Measurements from ENCODE around the gene WDR18.
A peak's percentile ranks its signal among the peaks of the same experiment; 100 is the strongest.

Gene WDR18

GRCh38 chr19:996051-996838 is 12.1 kb downstream of the WDR18 start:
- no peak overlapping the region for H3K27ac ChIP-seq
- TF ChIP-seq ZFX (IDR thresholded peaks at IDR 0.05; ENCODE audit: borderline replicate concordance) = no peak
- no peak for TF ChIP-seq CTCF (IDR thresholded peaks at IDR 0.05)

- H3K27ac ChIP-seq = no peak overlapping the region
- no peak for TF ChIP-seq ZFX (IDR thresholded peaks at IDR 0.05; ENCODE audit: borderline replicate concordance)
- TF ChIP-seq CTCF (IDR thresholded peaks at IDR 0.05) = no peak
These were observed 13.9 kb downstream of the WDR18 start for GRCh38 chr19:998064-998463.

GRCh38 chr19:999379-999719 is 15.2 kb downstream of the WDR18 start:
- TF ChIP-seq CTCF (IDR thresholded peaks at IDR 0.05) = no peak
- TF ChIP-seq ZFX (IDR thresholded peaks at IDR 0.05; ENCODE audit: borderline replicate concordance) = no peak
- H3K27ac ChIP-seq = no peak overlapping the region

DNA sequence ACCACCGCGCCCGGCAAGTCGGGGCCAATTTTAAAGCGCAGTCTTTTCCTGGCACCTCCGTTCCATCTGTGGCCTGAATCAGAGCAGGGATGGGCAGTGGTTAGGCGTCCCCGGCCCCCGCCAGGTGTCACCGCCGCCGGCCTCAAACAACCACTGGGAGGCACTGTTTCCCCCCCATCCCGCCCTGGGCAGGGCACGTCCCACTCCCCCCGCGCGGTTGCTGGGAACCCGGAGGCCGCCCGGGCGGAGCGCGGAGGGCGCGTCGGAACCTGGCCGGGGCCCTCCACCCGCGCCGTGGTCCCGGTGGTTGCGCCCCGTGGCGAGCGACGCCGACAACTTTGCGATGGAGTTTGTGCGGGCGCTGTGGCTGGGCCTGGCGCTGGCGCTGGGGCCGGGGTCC is 15.9 kb downstream of the WDR18 start, which contains the start of gene GRIN3B:
TSS of gene GRIN3B (plus strand) at position 325 of the 400 bp plus-strand sequence. CDS start at position 344, 19 bp downstream.
- no peak within 1 kb of the TSS for H3K27ac ChIP-seq
- TF ChIP-seq ZFX (IDR thresholded peaks at IDR 0.05; ENCODE audit: borderline replicate concordance) = no peak
- peak; percentile 83 for TF ChIP-seq CTCF (IDR thresholded peaks at IDR 0.05)

GRCh38 chr19:1000591-1001537 is 16.7 kb downstream of the WDR18 start:
- H3K27ac ChIP-seq = no peak overlapping the region
- TF ChIP-seq ZFX (IDR thresholded peaks at IDR 0.05; ENCODE audit: borderline replicate concordance) (no peak), CTCF (IDR thresholded peaks at IDR 0.05) (no peak)

DNA sequence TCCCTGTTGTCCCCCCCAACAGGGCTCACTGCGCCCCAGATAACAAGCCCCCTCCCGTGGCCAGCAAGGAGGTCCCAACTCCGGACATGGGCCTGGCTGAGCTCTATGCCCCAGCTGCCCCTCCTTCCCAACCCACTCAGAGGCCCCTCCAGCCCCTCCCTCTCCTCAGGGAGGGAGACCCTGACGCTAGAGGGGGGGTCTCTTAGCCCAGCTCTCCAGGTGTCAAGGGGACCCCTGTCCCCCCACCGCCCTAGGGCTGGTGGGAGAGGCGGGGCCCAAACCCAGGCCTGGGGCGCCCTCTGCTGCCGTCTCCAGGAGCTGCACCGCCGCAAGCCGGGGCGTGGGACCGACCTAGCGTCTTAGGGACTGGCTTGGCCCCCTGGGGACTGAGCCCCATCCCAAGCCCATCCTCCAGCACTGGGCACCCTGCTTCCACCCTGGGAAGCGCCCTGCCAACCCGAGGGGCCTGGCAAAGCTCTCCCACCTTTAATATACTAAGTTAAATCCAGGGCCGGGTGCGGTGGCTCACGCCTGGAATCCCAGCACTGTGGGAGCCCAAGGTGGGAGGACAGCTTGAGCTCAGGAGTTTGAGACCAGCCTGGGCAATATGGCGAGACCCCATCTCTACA is 17.5 kb downstream of the WDR18 start:
- TF ChIP-seq ZFX (IDR thresholded peaks at IDR 0.05; ENCODE audit: borderline replicate concordance) (no peak), CTCF (IDR thresholded peaks at IDR 0.05) (peak; percentile 97)
- H3K27ac ChIP-seq = no peak overlapping the region
